Epithelial cell of proximal tubule (primary cell): ENCODE measurements around the gene SNX24. TPM values are rescaled to one million over a fixed set of nuclear protein-coding genes. Genes with fewer than 3 reads are reported as not detected.

Experiments
- DNase-seq: peaks from one replicate; pipeline ENCODE4 v3.0.0-alpha.2; 2011; ENCODE audit warnings: low read depth
- H3K4me3 ChIP-seq: 2 replicates; pipeline ENCODE4 v1.5.1; 2011; ENCODE audit warnings: low read depth, mild to moderate bottlenecking, low read length
- total RNA-seq: library from RNA; depleted of rRNA; stranded (reverse); fragments of >200 nt; gene quantifications from 2 replicates; pipeline ENCODE4 v1.2.3, GENCODE V29; 2015
- TF ChIP-seq, protein P1 (sequence below): conservative IDR thresholded peaks from 2 replicates; pipeline ENCODE4 v1.5.1; 2012; ENCODE audit warnings: low read depth, mild to moderate bottlenecking, low read length

SNX24 gene
- total RNA-seq, 1 donor from 2014 or later, result 30.7 TPM

DNA sequence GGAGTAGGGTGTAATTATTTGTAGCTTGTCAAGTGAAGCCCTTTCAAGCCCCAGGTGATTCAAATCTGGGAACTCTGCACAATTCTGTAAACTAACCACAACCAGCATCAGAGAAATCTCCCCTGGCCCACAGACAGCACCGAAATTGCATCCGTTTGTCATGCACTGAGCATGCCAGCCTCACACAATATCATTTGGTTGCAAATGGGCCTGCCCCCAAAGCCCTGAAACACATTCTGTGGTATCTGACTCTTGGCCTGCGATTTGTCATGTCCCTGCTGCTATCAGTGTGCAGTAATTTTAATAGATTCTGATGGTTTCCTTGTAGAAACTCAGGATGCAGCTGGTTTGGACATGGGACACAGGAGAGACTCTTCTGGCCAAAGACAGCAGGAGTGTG lies 35.3 kb downstream of the SNX24 start:
- DNase-seq, result no peak
- TF ChIP-seq, protein P1, sequence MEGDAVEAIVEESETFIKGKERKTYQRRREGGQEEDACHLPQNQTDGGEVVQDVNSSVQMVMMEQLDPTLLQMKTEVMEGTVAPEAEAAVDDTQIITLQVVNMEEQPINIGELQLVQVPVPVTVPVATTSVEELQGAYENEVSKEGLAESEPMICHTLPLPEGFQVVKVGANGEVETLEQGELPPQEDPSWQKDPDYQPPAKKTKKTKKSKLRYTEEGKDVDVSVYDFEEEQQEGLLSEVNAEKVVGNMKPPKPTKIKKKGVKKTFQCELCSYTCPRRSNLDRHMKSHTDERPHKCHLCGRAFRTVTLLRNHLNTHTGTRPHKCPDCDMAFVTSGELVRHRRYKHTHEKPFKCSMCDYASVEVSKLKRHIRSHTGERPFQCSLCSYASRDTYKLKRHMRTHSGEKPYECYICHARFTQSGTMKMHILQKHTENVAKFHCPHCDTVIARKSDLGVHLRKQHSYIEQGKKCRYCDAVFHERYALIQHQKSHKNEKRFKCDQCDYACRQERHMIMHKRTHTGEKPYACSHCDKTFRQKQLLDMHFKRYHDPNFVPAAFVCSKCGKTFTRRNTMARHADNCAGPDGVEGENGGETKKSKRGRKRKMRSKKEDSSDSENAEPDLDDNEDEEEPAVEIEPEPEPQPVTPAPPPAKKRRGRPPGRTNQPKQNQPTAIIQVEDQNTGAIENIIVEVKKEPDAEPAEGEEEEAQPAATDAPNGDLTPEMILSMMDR, result no peak
- no peak overlapping the region for H3K4me3 ChIP-seq

DNA sequence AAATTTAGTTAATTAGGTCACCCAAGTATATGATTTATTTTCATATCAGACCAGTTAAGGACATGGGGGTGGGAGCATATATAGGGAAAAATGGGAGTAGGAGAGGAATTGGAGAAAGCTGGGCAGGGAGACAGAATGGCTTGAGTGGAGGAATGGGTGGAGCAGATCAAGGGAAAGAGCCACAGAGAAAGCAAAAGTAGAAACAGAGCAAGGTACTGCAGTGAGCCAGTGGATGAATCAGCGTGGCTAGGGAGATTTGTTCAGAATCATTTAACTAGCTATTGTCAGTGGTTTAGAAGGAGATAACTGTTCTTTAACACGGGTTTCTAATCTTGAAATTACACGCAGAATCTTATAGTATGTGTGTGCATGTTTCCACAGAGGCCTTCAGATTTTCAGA lies 37.4 kb downstream of the SNX24 start:
- TF ChIP-seq, protein P1, result no peak
- H3K4me3 ChIP-seq, result no peak overlapping the region
- peak; percentile 15 for DNase-seq

DNA sequence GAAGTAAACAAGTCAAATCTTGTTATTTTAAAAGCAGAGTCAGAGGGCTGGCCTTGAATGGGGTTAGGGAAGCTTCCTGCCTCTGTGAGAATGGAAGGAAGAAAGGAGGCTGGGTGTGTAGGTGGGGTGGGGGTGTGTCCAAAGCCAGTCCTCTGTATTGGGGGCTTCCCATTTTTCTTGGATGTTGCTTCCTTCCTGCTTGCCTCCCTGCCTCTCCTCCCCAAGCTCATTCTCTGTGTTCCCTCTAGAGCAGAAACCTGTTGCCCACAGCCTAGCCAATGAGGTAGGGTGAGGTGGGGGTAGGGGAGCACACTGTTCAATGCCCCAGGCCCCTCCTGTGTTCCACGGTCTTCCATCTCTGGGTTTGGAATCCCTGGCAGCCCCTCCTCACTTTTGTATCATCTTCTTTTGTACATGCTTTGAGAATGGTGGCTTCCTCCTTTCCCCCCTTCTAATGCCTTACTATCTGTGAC lies 39.7 kb downstream of the SNX24 start:
- TF ChIP-seq, protein P1, result no peak
- no peak overlapping the region for H3K4me3 ChIP-seq
- DNase-seq, result no peak

DNA sequence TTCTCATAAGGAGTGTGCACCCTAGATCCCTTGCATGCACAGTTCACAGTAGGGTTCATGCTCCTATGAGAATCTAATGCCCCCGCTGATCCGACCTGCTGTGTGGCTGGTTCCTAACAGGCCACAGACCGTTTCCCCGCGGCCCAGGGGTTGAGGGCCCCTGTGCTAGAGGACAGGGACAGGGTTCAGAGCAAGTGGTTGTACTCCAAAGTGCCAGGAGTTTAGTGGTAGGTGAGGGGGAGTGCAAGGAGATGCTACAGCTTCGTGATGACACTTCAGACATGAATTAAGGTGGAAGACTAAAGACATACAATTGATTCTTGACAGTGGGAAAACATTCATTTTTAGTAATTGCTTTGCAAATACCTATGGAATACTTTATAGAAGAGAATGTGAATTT lies 40.5 kb downstream of the SNX24 start:
- no peak overlapping the region for H3K4me3 ChIP-seq
- TF ChIP-seq, protein P1, result no peak
- DNase-seq, result no peak

DNA sequence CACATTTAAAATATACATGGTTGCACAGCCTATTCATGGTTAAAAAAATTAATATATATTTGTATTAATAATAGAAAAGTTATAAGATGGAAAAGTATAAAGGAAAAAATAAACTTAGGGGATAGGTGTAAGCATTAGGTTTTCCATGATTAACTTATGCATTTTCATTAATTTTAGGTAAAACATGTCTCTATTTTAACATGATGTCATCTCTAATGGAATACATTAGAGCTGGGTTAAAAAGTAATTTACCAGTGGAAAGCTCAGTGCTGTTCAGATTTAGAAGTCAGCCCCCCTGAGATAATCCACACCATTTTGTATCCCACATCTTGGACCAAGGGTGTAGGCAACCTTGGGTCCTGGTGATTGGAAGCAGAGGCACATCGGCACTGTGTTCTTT lies 49.7 kb downstream of the SNX24 start:
- TF ChIP-seq, protein P1, result no peak
- no peak for DNase-seq
- H3K4me3 ChIP-seq, result no peak overlapping the region

DNA sequence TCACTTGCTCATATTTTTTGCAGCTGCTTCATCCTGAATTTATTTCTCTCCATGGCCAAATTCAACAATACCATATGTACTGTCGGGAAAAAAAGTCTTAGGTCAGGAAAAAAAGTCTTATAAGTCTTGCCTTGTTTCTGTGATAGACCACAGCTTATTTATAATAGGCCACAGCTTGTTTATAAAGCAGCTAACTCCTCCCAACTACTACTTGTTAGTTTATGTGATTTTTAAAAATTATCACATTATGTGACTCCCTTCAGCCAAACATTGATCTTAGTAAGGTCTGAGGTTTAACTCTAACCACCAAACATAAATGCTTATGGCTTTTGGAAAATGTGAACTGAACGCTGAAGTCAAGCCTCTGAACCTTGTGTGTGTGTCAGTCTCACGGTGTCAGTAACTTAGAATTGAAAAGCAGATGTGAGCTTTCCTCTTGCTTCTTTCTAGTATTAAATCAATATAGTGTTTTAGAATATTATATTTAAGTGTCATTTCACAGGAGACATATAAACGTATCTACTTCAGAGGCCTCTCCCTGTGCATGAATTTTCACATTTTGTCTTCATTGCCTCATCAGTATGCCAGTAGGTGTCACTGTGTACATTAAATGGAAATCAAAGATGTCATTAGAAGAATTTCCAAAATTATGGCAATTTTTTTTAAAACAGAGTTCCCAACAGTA lies 51.3 kb downstream of the SNX24 start:
- DNase-seq, result no peak

More for the DNA sequence above, 51.3 kb downstream of the SNX24 start:
- H3K4me3 ChIP-seq, result no peak overlapping the region
- TF ChIP-seq, protein P1, result peak; percentile 59
